DND-41 (cell line): ENCODE results near the gene RHBDF2.

ENCODE experiments used
- ATAC-seq: fragments of 200-7000 bp; cut with Tn5 transposase; 3 replicates; pipeline ENCODE4 v1.9.1; 2021; ENCODE audit warnings: low read depth; ENCODE audit not compliant: insufficient read depth
- DNase-seq: peaks from one replicate; pipeline ENCODE4 v3.0.0-alpha.2; 2020
- H2AFZ ChIP-seq: 2 replicates; pipeline ENCODE4 v1.6.0; 2012; ENCODE audit warnings: low read depth, low read length
- H3K27ac ChIP-seq: 2 replicates; pipeline ENCODE4 v1.5.1; 2012; ENCODE audit warnings: low read length, inconsistent platforms
- H3K27me3 ChIP-seq: fragments of 200-600 bp; sonication (generic); 2 replicates; pipeline ENCODE4 v1.6.0; 2012; ENCODE audit warnings: low read length, mild to moderate bottlenecking, inconsistent platforms; ENCODE audit not compliant: insufficient read depth, poor library complexity
- H3K36me3 ChIP-seq: 2 replicates; pipeline ENCODE4 v1.5.1; 2012; ENCODE audit warnings: low read length, inconsistent platforms; ENCODE audit not compliant: insufficient read depth
- H3K4me1 ChIP-seq: 2 replicates; pipeline ENCODE4 v1.5.1; 2012; ENCODE audit warnings: mild to moderate bottlenecking, low read length; ENCODE audit not compliant: insufficient read depth
- H3K4me2 ChIP-seq: 2 replicates; pipeline ENCODE4 v1.6.0; 2012; ENCODE audit warnings: mild to moderate bottlenecking, moderate library complexity, low read length, inconsistent platforms; ENCODE audit not compliant: insufficient read depth
- H3K4me3 ChIP-seq, 2 experiments: fragments of 200-600 bp in 1 of 2; shearing (Covaris generic) in 1 of 2; 2 replicates each; pipeline ENCODE4 v1.5.1; 2012 to 2016; ENCODE audit warnings: inconsistent platforms in 2 of 2, low read length in 2 of 2, mild to moderate bottlenecking in 2 of 2, low read depth in 1 of 2, moderate library complexity in 1 of 2
- H3K79me2 ChIP-seq: 2 replicates; pipeline ENCODE4 v1.6.0; 2012; ENCODE audit warnings: low read length, inconsistent platforms; ENCODE audit not compliant: insufficient read depth
- H3K9ac ChIP-seq: 2 replicates; pipeline ENCODE4 v1.6.0; 2012; ENCODE audit warnings: low read depth, mild to moderate bottlenecking, inconsistent platforms, low read length, moderate library complexity
- H3K9me3 ChIP-seq: 2 replicates; pipeline ENCODE4 v1.5.1; 2012; ENCODE audit warnings: low read length, moderate library complexity, mild to moderate bottlenecking, inconsistent platforms; ENCODE audit not compliant: insufficient read depth, severe bottlenecking
- H4K20me1 ChIP-seq: 2 replicates; pipeline ENCODE4 v1.6.0; 2012; ENCODE audit warnings: low read length; ENCODE audit not compliant: insufficient read depth
- CTCF ChIP-seq: IDR thresholded peaks from 2 replicates; pipeline ENCODE4 v1.5.1; 2012; ENCODE audit warnings: borderline replicate concordance, low read length, moderate library complexity, mild to moderate bottlenecking; ENCODE audit not compliant: poor library complexity, severe bottlenecking; ENCODE audit errors: extremely low read depth
- EZH2 ChIP-seq: IDR thresholded peaks from 3 replicates; pipeline ENCODE4 v1.6.1; 2012; ENCODE audit warnings: borderline replicate concordance, low read depth, mild to moderate bottlenecking, moderate library complexity, low read length, inconsistent platforms; ENCODE audit not compliant: severe bottlenecking

Gene RHBDF2

GRCh38 chr17:76541739-76542454 lies 40.7 kb upstream of the RHBDF2 start:
- no peaks in the 10 kb centered on the region for H3K79me2 ChIP-seq
- no peaks in the 10 kb centered on the region for H3K4me1 ChIP-seq
- no peak overlapping the region for H3K9ac ChIP-seq
- ATAC-seq (no peak), DNase-seq (no peak)
- no peaks in the 10 kb centered on the region for H4K20me1 ChIP-seq
- no peak overlapping the region for H3K4me2 ChIP-seq
- no peaks in the 10 kb centered on the region for H3K9me3 ChIP-seq
- no peak for TF ChIP-seq CTCF
- TF ChIP-seq EZH2, result no peak
- H3K36me3 ChIP-seq, result no peaks in the 10 kb centered on the region
- no peak overlapping the region for H3K27ac ChIP-seq
- no peak overlapping the region for H2AFZ ChIP-seq
- no peaks in the 10 kb centered on the region for H3K27me3 ChIP-seq
- H3K4me3 ChIP-seq, result no peak overlapping the region

- H4K20me1 ChIP-seq, result no peaks in the 10 kb centered on the region
- H3K4me1 ChIP-seq, result no peaks in the 10 kb centered on the region
- ATAC-seq, result peak; percentile 61
- TF ChIP-seq EZH2, result no peak
- TF ChIP-seq CTCF, result no peak
- DNase-seq, result peak; percentile 32
- no peak overlapping the region for H3K27ac ChIP-seq
- H3K27me3 ChIP-seq, result no peaks in the 10 kb centered on the region
- H3K9me3 ChIP-seq, result no peaks in the 10 kb centered on the region
- H3K9ac ChIP-seq, result no peak overlapping the region
- no peak overlapping the region for H3K4me2 ChIP-seq
- no peaks in the 10 kb centered on the region for H3K79me2 ChIP-seq
- H3K36me3 ChIP-seq, result no peaks in the 10 kb centered on the region
- H2AFZ ChIP-seq, result no peak overlapping the region
- no peak overlapping the region for H3K4me3 ChIP-seq
Measured at GRCh38 chr17:76540381-76541300, 39.4 kb upstream of the RHBDF2 start.

- Histone ChIP-seq H3K36me3 (no peaks in the 10 kb centered on the region), H3K27me3 (no peaks in the 10 kb centered on the region), H3K4me2 (no peak within 1 kb of the TSS), H3K9ac (no peak within 1 kb of the TSS), H4K20me1 (no peaks in the 10 kb centered on the region), H3K27ac (no peak within 1 kb of the TSS), H3K9me3 (no peaks in the 10 kb centered on the region), H3K4me1 (no peaks in the 10 kb centered on the region), H3K79me2 (no peaks in the 10 kb centered on the region), H3K4me3 (no peak within 1 kb of the TSS), H2AFZ (no peak within 1 kb of the TSS)
- ATAC-seq, result no peak
- no peak for DNase-seq
- TF ChIP-seq CTCF (peak; percentile 9), EZH2 (no peak)
Measured at GRCh38 chr17:76539631-76540271, 38.5 kb upstream of the RHBDF2 start, which contains the start of gene PRCD. PRCD (plus strand) TSS chr17:76540044; CDS start chr17:76540142, 98 bp downstream.
